Brain microvascular endothelial cell (primary cell): ENCODE data around the gene TCEAL9.
"Not testable (repeated sequence)": the region's sequence is repeated elsewhere in the genome, so short reads cannot be mapped to it uniquely, and the experiment has no call there.

ENCODE experiments used
- DNase-seq: peaks from one replicate; pipeline ENCODE4 v3.0.0-alpha.2; 2020
- H3K27ac ChIP-seq: fragments of 250-450 bp; sonication (Bioruptor Pico); 2 replicates; pipeline ENCODE4 v1.5.1; 2020; ENCODE audit warnings: mild to moderate bottlenecking, moderate library complexity
- H3K27me3 ChIP-seq: fragments of 250-450 bp; sonication (Bioruptor Pico); replicated peaks from 2 replicates; pipeline ENCODE4 v1.5.1; 2020; ENCODE audit warnings: mild to moderate bottlenecking
- H3K36me3 ChIP-seq: fragments of 250-450 bp; sonication (Bioruptor Pico); replicated peaks from 2 replicates; pipeline ENCODE4 v1.5.1; 2020; ENCODE audit warnings: mild to moderate bottlenecking
- H3K4me3 ChIP-seq: 2 replicates; pipeline ENCODE4 v1.5.1; 2011; ENCODE audit warnings: low read depth, mild to moderate bottlenecking, control low read depth, low read length, moderate library complexity
- in situ Hi-C: cut with HindIII; loops from 2 replicates; pipeline ENCODE4 v1.10.0; 2017; ENCODE audit warnings: low sequenced_read_pairs, low pct_ligation_motif_present
- TF ChIP-seq, protein P1 (sequence below): IDR thresholded peaks from 2 replicates; pipeline ENCODE4 v1.5.1; 2011; ENCODE audit warnings: low read depth, mild to moderate bottlenecking, moderate library complexity, low read length, control low read depth, inconsistent platforms; ENCODE audit errors: missing control alignments

TCEAL9 gene

DNA sequence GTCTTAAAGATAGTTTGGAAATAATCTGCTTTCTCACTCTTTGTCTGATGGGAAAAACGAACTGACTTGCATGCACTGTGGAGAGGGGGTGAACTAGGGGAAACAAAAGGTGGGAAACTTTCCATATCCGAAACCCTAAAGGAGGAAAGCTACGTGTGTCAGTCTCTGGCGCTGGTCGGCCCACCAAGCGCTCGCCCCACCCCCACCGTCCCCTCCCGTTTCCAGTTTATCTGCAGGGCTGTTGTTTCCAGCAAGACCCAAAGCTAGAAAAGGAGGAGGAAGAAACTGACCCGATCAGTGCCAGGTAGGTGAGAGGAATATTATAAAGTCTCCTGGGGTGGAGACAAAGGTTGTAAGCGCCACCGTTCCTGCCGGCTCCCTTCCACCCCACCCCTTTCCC, 552 bp downstream of the TCEAL9 start:
- TF ChIP-seq, protein P1, sequence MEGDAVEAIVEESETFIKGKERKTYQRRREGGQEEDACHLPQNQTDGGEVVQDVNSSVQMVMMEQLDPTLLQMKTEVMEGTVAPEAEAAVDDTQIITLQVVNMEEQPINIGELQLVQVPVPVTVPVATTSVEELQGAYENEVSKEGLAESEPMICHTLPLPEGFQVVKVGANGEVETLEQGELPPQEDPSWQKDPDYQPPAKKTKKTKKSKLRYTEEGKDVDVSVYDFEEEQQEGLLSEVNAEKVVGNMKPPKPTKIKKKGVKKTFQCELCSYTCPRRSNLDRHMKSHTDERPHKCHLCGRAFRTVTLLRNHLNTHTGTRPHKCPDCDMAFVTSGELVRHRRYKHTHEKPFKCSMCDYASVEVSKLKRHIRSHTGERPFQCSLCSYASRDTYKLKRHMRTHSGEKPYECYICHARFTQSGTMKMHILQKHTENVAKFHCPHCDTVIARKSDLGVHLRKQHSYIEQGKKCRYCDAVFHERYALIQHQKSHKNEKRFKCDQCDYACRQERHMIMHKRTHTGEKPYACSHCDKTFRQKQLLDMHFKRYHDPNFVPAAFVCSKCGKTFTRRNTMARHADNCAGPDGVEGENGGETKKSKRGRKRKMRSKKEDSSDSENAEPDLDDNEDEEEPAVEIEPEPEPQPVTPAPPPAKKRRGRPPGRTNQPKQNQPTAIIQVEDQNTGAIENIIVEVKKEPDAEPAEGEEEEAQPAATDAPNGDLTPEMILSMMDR: no peak
- H3K27me3 ChIP-seq: no peaks in the 10 kb centered on the region
- in situ Hi-C loops: no loop called here
- DNase-seq: no peak
- peak overlapping the region; percentile 93 for H3K27ac ChIP-seq
- no peaks in the 10 kb centered on the region for H3K36me3 ChIP-seq
- peak overlapping the region; percentile 69 for H3K4me3 ChIP-seq

DNA sequence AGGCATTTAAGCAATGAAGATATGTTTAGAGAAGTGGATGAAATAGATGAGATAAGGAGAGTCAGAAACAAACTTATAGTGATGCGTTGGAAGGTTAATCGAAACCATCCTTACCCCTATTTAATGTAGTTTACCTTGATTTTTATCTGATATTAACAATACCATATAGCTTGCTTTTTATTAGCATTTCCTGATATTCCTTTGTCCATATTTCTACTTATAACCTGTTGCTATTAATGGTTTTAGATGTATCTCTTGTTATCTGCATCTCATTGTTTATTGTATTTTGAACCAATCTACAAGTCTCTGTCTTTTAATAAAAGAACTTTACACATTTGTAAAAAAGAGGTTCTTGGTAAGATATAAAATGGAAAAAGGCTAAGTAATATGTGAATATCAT, 1.6 kb downstream of the TCEAL9 start:
- Histone ChIP-seq H3K27ac (no peak overlapping the region), H3K27me3 (no peaks in the 10 kb centered on the region), H3K36me3 (no peaks in the 10 kb centered on the region), H3K4me3 (peak overlapping the region; percentile 69)
- TF ChIP-seq, protein P1: no peak
- in situ Hi-C loops: no loop called here
- DNase-seq: no peak

DNA sequence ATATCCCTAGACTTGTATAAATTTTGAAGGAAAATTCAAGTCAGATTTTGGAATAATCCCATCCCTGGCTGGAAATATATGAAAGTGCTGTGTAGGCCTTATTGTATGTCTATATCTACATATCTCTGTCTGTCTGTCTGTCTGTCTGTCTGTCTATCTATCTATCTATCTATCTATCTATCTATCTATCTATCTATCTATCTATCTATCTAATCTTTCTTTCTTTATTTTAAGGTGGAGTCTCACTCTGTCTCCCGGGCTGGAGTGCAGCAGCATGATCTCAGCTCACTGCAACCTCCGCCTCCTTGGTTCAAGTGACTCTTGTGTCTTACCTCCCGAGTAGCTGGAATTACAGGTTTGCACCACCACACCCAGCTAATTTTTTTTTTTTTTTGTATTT, 3.3 kb downstream of the TCEAL9 start:
- DNase-seq, in situ Hi-C loops, H3K4me3 ChIP-seq, H3K27me3 ChIP-seq, H3K27ac ChIP-seq, H3K36me3 ChIP-seq: not testable (repeated sequence)

DNA sequence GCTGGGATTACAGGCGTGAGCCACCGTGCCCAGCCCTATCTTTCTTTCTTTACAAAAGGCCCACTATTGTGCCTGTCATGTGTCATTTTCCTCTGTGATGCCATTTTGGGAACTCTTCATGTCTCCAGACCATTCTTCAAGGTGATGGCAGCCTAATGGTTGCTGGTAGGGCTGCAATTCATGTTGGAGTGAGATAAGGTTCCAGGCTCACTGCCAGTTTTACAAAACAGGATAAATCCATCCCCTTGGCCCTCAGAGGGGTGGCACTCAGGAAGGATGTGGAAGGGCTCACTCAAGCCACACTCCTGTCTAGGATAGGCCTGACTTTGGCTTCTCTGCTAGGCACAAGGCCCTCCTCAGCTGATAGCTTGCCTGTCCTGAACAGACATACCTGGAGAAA, 3.8 kb downstream of the TCEAL9 start:
- H3K27me3 ChIP-seq: no peaks in the 10 kb centered on the region
- DNase-seq: no peak
- no peak overlapping the region for H3K27ac ChIP-seq
- TF ChIP-seq, protein P1: no peak
- H3K36me3 ChIP-seq: no peaks in the 10 kb centered on the region
- in situ Hi-C loops: no loop called here
- H3K4me3 ChIP-seq: no peak overlapping the region

DNA sequence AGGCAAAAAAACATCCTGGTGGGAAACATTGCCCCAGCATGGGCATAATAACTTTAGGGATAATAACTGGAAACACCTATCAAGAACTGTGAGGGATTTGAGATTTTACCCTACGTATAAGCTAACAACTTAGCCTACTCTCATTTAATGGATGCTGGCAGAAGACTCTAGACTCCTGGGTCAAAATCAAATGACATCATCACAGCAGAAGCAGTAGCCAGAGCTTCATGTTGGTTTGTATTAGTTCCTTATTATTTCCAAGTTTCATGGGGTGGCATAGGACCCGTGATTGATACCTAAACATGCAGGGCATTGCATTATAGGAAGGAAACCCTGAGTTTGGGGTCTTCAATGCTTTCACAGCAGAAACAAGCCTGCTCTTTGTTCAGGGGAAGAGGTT, 4.6 kb downstream of the TCEAL9 start:
- H3K4me3 ChIP-seq: no peak overlapping the region
- no peaks in the 10 kb centered on the region for H3K27me3 ChIP-seq
- no peak overlapping the region for H3K27ac ChIP-seq
- TF ChIP-seq, protein P1: no peak
- in situ Hi-C loops: no loop called here
- DNase-seq: no peak
- no peaks in the 10 kb centered on the region for H3K36me3 ChIP-seq

DNA sequence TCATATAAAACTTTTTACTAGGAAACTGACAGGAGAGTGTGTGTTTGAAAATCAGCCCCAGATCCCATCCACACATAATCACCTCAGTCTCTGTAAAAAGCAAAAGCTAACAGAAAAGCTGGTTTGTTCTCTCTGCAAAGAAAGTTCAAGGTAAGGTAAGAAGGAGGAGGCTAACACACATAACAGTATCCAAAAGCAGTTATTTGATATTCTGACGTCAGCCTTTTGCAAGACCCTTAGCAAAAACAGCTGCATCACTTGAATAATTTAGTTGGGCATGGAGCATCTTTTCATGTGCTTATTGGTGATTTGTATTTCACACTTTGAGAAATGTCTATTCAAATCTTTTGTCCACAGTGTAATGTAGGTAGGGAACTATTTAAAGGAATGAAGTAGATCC, 5.5 kb downstream of the TCEAL9 start:
- TF ChIP-seq, protein P1: no peak
- in situ Hi-C loops: no loop called here
- Histone ChIP-seq H3K36me3 (no peaks in the 10 kb centered on the region), H3K27ac (no peak overlapping the region), H3K27me3 (no peaks in the 10 kb centered on the region), H3K4me3 (no peak overlapping the region)
- DNase-seq: no peak
